Measurements from ENCODE around the gene SIRT3.

The SIRT3 gene

GRCh38 chr11:267491-267994 is 31.4 kb upstream of the SIRT3 start:
- DNase-seq (ENCODE audit: low spot score) = peak; percentile 76
- TF ChIP-seq CTCF (IDR thresholded peaks at IDR 0.05; ENCODE audit: extremely low read depth, missing control alignments) = no peak

GRCh38 chr11:266676-267439 is 30.7 kb upstream of the SIRT3 start:
- DNase-seq (ENCODE audit: low spot score) = peak; percentile 56
- no peak for TF ChIP-seq CTCF (IDR thresholded peaks at IDR 0.05; ENCODE audit: extremely low read depth, missing control alignments)

- no peak for DNase-seq (ENCODE audit: low spot score)
- TF ChIP-seq CTCF (IDR thresholded peaks at IDR 0.05; ENCODE audit: extremely low read depth, missing control alignments) = no peak
These were observed 25.5 kb upstream of the SIRT3 start for GRCh38 chr11:261624-262023.

GRCh38 chr11:259413-259812 is 23.3 kb upstream of the SIRT3 start:
- no peak for DNase-seq (ENCODE audit: low spot score)
- no peak for TF ChIP-seq CTCF (IDR thresholded peaks at IDR 0.05; ENCODE audit: extremely low read depth, missing control alignments)

GRCh38 chr11:257766-258493 is 21.8 kb upstream of the SIRT3 start:
- DNase-seq (ENCODE audit: low spot score) = no peak

GRCh38 chr11:256952-257737 is 21.0 kb upstream of the SIRT3 start:
- no peak for TF ChIP-seq CTCF (IDR thresholded peaks at IDR 0.05; ENCODE audit: extremely low read depth, missing control alignments)
- peak; percentile 50 for DNase-seq (ENCODE audit: low spot score)

More at GRCh38 chr11:257766-258493, 21.8 kb upstream of the SIRT3 start:
- peak; percentile 20 for TF ChIP-seq CTCF (IDR thresholded peaks at IDR 0.05; ENCODE audit: extremely low read depth, missing control alignments)

Measured in GM20000 (cell line).